GM19452 (cell line): Measurements from ENCODE around the gene GRIK5.
"Not testable (repeated sequence)": the region's sequence is repeated elsewhere in the genome, so short reads cannot be mapped to it uniquely, and the experiment has no call there.

Source experiments
- ATAC-seq: cut with Tn5 transposase; IDR thresholded peaks from one replicate; pipeline ENCODE4 v1.9.1; 2021; ENCODE audit not compliant: unreplicated experiment

Gene GRIK5

DNA sequence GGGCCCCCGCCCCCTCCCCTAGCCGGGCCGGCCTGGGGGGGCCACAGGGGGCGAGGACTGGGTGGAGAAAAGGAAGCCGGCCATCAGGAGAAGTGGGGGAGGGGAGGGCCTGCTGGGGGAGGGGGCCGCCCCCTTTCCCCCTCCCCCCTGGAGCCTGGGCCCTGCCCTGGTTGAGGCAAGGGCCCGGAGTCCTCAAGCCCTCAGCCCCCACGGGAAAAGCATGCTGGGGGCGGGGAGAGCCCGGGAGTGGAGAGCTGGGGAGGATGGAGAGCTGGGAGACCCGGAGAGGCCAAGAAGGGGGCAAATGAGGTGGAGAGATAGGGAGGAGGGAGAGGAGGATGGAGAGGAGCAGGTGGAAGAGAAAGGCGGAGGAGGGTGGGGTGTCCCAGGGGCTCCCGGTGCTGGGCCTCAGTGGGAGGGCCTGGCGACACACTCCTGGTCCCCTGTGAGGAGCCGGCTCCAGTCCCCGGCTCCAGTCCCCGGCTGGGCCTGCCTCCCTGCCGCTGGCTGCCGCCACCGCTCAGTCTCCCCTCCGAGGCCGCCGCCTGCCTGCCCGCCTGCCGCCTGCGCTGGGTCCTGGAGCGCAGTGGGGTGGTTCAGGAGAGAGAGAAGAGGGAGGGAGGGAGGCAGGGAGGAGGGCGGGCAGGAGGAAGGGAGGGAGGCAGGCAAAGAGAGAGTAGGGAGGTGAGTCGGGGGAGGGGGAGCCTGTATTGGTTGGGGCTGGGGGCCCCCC, at the start of gene GRIK5:
Gene GRIK5, minus strand, starts transcription at position 588 of the 733 bp plus-strand sequence. CDS start 4,436 bp downstream, outside the sequence.
- no peak for ATAC-seq

- no peak for ATAC-seq
Measured at GRCh38 chr19:42117076-42117475, 47.1 kb upstream of the GRIK5 start.

DNA sequence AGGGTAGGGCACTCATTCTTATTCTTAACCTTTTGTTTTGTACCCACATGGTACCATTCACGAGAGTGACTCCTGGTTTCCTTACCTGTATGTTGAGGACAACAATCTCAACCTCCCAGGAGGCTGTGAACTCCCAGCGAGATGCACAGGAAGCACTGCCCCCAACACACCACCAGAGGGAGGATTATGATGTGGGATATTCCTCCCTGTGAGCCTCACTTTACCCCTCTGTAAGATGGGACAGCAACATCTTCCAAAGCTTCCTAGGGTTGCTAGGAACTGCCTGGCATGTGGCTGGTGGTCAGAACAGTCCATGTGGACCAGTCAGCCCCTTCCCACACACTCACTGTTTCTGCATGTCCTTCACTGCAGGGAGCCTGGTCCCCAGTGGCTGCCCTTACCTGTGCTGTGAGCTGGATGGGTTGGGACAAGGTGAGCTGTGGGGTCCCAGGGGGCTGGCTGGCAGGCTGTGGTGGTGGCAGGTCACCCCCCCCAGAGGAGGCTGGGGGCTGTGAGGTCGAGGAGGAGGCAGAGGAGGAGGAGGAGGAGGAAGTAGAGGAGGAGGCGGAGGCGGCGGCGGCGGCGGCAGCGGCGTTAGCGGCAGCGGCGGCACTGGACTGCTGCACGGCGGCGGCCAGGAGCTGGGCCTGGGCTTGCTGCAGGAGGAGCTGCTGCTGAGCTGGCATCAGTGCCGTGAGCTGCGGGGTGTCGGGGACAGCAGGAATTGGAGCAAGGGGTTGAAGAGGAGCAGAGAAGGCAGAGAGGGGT, 46.5 kb upstream of the GRIK5 start:
- no peak for ATAC-seq

GRCh38 chr19:42115705-42116104, 45.7 kb upstream of the GRIK5 start:
- ATAC-seq: no peak

DNA sequence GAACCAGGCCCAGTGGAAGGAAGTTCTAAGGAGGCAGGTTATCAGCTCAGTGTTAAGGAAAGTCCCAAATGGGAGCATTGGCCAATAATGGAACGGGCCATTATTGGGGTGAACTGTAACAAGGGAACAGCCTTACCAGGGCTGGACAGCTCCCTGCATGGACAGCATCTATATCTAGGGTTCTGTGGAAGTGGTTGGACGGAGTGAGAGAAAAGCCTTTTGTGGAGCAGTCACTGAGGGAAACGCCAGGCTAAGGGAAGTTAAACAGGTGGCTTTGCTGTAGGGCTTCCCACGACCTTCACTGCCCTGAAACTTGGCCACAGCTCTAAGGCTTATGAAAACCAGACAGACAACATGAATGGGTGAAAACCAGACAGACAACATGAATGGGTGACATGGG, 45.2 kb upstream of the GRIK5 start:
- no peak for ATAC-seq

GRCh38 chr19:42114412-42114811, 44.4 kb upstream of the GRIK5 start:
- peak; percentile 63 for ATAC-seq

DNA sequence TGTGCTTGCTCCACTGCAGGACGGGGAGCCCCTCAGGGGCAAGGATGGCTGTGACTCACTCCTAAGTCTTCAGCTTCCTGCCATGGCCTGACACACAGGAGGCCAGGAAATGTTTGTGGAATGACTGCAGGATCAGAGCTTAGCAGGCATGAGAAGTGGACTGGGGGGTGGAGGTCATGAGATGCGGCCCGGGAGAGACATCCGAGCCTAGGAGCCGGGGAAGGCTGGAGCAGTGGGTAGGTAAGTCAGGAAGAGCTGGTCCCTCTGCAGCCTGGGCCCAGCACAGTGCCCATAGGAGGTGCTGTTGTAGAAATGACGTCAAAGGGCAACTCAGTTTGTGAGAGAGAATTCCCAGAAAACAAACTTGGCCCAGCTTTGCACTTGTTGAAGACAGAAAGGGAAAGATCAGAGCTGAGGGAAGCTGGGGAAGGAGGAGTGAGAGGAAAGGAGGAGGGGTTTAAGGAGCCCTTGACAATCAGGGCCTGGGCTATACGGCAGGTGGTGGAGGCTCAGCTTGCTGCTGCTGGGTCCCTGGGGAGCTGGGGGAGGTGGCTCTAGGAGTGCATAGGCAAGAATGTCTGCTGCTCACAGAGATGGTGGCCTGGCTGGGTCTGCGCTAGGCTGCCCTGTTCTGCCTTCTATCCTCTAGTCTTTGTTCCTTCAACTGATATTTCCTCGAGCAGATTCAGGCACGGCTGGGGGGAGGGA, 43.8 kb upstream of the GRIK5 start:
- peak; percentile 38 for ATAC-seq

- ATAC-seq: no peak
Measured at GRCh38 chr19:42111811-42112210, 41.8 kb upstream of the GRIK5 start.

DNA sequence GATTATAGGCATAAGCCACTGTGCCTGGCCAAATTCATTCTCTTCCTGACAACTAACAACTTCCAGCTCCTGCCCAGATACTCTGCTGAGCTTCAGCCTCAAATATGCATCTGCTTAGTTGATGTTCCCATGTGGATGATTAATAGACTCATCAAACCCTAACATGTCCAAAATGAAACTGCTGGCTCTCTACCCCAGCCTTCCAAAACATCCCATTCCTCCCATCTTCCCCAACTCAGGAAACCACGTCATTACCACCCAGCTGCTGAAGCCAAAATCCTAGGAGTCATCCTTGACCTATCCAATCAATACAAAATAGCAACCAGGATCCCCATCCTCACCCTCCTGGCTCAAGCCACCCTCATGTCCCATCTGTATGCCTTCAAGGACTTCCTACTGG, 41.4 kb upstream of the GRIK5 start:
- ATAC-seq: no peak

DNA sequence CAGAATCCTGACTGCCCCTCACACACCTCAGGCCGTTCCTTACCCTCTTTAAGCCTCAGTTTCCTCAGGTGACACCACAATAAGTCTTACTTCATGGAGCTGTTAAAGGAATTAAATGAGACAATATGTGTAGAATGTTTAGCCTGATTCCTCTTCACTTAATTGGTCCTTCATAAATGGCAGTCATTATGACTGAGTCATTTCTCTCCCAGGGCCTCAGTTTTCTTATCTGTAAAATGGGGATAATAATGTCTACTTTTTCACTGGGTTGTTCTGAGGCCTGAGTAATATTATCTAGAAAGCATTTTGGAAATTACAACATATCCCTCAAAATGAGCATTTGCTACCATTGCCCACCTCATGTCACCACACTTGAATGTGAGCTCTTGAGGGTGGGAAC, 40.7 kb upstream of the GRIK5 start:
- ATAC-seq: no peak

DNA sequence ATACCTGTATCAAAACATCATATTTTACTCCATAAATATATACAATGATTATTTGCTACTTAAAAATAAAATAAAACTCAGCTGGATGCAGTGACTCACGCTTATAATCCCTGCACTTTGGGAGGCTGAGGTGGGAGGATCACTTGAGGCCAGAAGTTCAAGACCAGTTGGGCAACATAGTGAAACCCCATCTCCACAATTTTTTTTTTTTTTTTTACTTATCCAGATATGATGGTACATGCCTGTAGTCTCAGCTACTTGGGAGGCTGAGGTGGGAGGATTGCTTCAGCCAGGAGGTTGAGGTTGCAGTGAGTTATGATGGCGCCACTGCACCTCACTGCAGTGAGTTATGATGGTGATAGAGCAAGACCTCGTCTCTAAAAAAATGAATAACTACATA, 39.9 kb upstream of the GRIK5 start:
- no peak for ATAC-seq

GRCh38 chr19:42108527-42109389, 38.8 kb upstream of the GRIK5 start:
- ATAC-seq: peak; percentile 71

DNA sequence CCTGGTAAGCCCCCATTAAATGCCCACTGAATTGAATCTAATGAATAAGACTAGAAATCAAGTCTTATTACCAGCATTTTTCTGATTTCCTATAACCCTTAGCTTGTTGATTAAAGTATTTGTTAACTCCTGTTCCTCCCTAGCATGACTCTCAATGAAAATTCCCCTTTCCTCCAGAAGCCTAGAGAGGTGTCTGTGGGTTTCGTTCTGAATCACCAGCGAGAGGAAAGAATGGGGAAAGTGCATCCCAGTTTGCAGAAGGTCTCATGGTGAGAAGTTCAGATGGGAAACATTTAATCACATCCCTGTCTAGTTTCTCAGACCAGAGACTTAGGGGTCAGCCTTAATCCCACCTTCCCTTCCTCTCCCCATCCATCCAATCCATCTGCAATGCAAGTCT, 35.4 kb upstream of the GRIK5 start:
- ATAC-seq: no peak

GRCh38 chr19:42102877-42103276, 32.9 kb upstream of the GRIK5 start:
- ATAC-seq: no peak

DNA sequence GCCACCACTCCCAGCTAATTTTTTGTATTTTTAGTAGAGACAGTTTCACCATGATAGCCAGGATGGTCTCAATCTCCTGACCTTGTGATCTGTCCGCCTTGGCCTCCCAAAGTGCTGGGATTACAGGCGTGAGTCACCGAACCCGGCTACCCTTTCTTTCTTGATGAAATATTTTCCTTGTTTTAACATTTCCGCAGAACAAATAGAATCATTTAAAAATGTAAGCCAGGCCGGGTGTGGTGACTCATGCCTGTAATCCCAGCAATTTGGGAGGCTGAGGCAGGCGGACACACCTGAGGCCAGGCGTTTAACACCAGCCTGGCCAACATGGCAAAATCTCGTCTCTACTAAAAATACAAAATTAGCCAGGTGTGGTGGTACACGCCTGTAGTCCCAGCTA, 30.2 kb upstream of the GRIK5 start:
- not testable (repeated sequence) for ATAC-seq

- ATAC-seq: no peak
Measured at GRCh38 chr19:42099336-42099925, 29.4 kb upstream of the GRIK5 start.

DNA sequence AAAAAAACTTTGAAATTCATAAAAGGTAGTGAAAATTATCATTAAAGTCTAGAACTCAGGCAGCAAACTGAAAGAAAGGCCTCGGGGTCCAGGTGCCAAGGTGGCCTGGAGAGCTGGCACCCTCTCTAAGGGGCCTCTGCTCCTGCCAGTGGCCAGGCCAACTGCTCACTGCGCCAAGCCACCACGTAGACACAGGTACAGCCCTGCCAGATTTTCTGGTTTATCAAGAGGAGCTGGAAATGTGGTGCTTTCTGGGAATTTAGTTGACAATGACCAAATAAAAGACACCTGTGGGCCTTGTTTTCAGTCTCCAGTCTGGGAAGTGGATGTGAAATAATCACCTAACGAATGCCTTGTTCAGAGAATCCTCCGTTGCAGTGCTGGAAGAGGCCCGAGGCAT, 28.8 kb upstream of the GRIK5 start:
- ATAC-seq: no peak

DNA sequence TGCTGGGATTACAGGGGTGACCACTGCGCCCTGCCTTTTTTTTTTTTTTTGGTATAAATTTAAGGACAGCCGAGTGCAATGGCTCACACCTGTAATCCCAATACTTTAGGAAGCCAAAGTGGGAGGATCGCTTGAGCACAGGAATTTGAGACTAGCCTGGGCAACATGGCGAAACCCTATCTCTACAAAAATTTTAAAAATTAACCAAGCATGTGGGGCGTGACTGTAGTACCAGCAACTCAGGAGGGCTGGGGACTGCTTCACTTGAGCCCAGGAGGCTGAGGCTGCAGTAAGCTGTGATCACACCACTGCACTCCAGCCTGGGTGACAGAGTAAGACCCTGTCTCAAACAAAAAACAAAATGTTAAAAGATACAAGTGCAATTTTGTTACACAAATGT, 27.5 kb upstream of the GRIK5 start:
- no peak for ATAC-seq

DNA sequence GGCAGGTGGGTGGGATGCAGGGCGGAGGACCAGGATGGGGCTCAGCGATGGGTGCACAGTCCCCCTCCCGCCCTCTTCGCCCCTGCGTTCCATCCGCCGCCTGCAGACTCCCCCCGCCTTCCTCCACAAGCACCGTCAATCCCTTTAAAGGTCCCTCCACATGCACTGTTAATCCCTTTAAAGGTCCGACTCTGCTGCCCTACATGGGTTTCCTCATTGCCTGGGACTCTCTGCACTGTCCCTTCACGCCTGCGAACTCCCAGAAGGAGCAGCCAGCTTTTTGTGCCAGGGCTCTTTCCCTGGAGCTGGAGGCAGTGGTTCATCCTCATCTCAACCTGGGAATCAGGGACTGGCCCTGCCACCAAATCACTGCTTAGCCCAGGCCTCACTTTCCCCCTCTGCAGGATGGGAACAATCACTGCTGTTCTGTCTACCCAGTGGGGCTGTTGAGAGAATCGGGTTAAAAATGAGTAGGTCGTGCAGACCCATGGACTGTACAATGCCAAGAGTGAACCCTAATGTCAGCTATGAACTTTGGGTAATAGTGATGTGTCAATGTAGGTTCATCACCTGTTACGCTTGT, 26.3 kb upstream of the GRIK5 start:
- ATAC-seq: no peak

- ATAC-seq: no peak
Measured at GRCh38 chr19:42095814-42096230, 25.8 kb upstream of the GRIK5 start.
